IPS-18c (cell line): ENCODE results near the gene PARD3B.

ENCODE experiments used
- H3K4me3 ChIP-seq: 2 replicates; pipeline ENCODE4 v1.7.0; 2013; ENCODE audit warnings: low read depth, mild to moderate bottlenecking, low read length, moderate library complexity; ENCODE audit not compliant: insufficient read depth
- H3K9me3 ChIP-seq: one replicate; pipeline ENCODE4 v1.6.1; 2013; ENCODE audit warnings: mild to moderate bottlenecking, low read length, moderate library complexity; ENCODE audit not compliant: control insufficient read depth, insufficient read depth

Gene PARD3B

GRCh38 chr2:205078762-205079161 is 533.5 kb downstream of the PARD3B start:
- H3K4me3 ChIP-seq: no peak overlapping the region
- H3K9me3 ChIP-seq: no peaks in the 10 kb centered on the region

GRCh38 chr2:205079173-205079572 is 533.9 kb downstream of the PARD3B start:
- H3K4me3 ChIP-seq: no peak overlapping the region
- no peaks in the 10 kb centered on the region for H3K9me3 ChIP-seq

DNA sequence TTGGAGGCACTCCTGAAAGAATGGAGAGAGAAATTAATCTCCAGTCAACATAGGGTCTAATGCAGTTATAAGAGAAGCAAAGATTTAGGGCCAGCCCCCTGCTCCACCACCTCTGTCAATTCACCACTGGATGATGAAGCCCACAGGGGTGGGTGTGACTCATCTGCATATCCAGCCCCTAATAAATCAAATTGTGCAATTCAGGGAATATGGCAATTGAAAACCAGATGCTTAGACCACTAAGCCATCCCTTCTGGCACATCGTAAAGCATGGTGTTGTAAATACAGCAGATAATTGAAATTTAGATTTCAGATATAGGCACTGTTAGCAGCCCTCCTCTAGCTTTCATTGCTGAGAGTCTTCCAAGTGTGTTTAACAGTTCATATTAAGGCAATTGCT is 541.4 kb downstream of the PARD3B start:
- Histone ChIP-seq H3K9me3 (no peaks in the 10 kb centered on the region), H3K4me3 (no peak overlapping the region)

DNA sequence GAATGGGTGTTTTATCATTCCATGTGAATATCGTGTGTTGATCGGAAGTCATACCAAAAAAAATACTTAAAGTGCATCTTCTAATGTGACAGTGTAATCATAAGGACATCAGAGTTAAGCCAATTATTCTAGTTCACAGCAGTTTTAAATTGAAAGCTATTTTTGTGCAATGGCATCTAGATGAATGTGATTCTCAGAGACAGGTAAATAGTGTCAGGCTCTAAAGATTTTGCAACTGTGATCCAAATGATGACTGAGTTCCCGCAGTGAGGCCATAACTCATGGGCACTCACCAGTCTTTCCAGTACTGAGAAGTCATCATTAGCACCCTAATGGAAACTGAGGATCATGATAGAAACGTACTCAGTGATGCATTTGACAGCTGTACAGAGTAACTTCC is 542.6 kb downstream of the PARD3B start:
- Histone ChIP-seq H3K4me3 (no peak overlapping the region), H3K9me3 (no peaks in the 10 kb centered on the region)

- Histone ChIP-seq H3K4me3 (no peak overlapping the region), H3K9me3 (no peaks in the 10 kb centered on the region)
Measured at GRCh38 chr2:205089958-205090357, 544.7 kb downstream of the PARD3B start.

DNA sequence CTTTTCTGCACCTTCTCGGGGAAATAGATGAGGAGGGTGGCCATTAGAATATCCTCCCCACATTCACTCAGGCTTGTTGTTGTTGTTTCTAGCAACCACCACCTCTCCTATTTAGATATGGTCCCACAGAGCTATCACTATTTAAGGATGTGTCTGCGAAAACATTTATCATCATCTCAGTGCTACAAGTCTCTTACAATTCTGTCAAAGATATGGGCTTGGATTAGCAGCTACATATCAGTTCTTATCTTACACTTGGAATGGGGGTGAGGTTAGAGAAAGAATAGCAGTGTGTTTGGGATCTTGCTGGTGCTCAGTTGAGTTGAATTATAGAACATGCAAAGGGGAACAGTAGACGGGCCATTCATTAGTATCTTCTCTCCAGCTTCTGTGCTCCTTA is 546.1 kb downstream of the PARD3B start:
- no peak overlapping the region for H3K4me3 ChIP-seq
- no peaks in the 10 kb centered on the region for H3K9me3 ChIP-seq

DNA sequence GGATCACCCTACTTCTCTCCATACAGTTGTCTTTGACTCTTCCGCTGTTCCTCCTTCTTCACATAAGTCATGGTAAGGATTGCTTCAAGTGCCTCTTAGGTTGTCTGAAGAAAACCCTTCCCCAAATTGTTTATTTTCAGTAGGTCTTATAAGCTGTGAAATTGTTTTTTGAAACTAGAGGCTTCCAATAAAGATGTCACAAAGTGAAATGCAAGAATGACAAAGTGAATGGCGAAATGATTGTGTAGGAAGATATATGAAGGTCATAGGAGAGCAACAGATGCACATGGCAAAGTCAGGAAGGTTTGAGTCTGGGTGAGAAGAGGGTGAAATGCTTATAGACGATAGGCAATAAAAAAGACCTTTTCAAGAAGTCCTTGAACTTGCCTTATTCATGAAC is 548.8 kb downstream of the PARD3B start:
- Histone ChIP-seq H3K4me3 (no peak overlapping the region), H3K9me3 (no peaks in the 10 kb centered on the region)

GRCh38 chr2:205103699-205104098 is 558.4 kb downstream of the PARD3B start:
- Histone ChIP-seq H3K4me3 (no peak overlapping the region), H3K9me3 (no peaks in the 10 kb centered on the region)

DNA sequence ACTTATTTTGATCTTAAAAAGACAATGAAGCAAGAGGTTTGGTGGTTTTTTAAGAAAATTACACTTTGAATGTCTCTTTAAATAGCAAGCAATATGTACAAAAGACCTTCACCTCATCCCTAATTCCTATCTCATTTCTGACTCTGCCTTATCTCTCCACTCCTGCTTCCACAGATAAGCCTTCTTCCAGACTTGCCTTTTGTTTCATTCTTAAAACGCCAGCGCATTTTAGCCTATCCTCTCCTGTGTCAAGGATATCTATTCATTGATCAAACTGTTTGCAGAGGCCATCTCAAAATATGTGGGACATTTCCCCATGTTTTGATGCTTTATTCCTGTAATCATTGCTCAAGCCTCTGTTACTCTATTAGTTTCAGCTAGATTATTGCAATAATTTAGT is 562.5 kb downstream of the PARD3B start:
- H3K9me3 ChIP-seq: no peaks in the 10 kb centered on the region
- no peak overlapping the region for H3K4me3 ChIP-seq

DNA sequence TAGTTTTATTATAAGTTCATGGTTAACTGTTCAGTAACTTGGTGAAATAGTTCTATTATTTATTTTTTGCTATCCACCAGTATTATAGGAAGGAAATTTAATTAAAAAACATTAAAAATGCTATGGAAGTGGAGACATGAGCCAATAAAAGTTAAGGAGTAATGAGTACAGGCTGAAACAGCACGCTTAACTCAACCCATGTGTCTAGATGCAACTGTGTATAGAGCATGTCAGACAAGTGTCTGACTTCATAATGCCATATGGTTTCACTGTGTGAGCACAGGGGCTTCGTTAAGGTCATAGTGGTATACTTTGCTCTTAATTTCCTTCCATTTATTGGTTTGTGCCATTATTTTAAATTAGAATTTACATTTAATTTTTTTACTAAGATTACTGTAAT is 570.2 kb downstream of the PARD3B start:
- Histone ChIP-seq H3K4me3 (no peak overlapping the region), H3K9me3 (no peaks in the 10 kb centered on the region)

DNA sequence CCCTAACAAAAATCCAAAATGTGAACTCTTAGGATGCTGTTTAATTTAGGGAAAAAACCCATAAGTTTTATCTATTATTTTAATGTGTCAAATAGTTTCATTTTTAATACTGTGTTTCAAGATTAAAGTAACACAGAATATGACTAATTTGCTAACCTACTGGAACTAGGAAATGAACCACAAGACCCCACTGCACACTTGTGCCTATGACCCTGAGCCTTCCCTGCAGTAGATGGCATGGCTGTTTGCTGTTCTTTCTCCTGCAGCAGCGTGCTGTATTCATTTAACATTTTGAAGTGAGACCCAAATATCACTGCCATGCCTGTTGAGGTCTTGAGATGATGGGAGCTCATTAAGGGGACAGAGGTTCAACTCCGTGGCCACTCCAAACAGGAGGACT is 571.9 kb downstream of the PARD3B start:
- H3K4me3 ChIP-seq: no peak overlapping the region
- no peaks in the 10 kb centered on the region for H3K9me3 ChIP-seq

- H3K9me3 ChIP-seq: no peaks in the 10 kb centered on the region
Measured at GRCh38 chr2:205119136-205119535, 573.9 kb downstream of the PARD3B start.

DNA sequence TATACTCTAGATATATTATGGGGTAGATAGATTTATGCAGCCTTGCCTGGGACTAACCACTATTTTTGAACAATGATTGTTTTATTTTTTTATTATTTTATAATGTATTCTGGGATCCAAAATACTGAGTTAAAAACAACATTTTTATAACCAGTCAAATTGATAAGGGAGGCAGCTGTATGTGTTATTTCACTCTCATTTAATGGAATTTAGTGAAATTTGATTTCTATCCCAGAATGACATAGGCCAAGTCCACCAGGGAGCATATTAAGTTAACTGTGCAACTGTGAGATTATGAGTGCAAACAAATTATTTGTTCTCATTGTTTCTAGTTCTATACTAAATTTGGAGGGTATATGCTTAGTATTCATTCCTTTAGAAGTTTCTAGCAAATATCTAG is 583.5 kb downstream of the PARD3B start:
- H3K4me3 ChIP-seq: no peak overlapping the region

More at GRCh38 chr2:205119136-205119535, 573.9 kb downstream of the PARD3B start:
- H3K4me3 ChIP-seq: no peak overlapping the region

DNA sequence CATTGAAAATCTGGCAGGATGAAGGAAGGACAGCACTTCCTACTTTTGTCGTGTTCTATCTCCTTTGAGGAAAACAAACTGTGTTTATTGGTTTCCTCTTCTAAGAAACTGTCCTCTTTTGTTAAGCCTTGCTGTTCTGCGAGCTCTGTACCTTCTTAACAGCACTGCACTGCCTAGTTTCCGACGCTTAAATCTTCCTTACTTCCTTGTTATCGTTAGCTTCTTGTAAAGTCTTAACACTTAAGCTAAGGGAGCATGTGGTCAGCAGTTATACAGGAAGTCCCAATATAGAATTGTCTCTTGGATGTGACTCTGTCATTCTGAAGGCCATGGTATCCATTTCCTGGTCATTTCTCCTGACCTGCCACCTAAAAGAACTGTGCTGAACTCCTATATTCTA is 584.3 kb downstream of the PARD3B start:
- H3K4me3 ChIP-seq: no peak overlapping the region
- H3K9me3 ChIP-seq: no peaks in the 10 kb centered on the region

More for the DNA sequence above, 583.5 kb downstream of the PARD3B start:
- H3K9me3 ChIP-seq: no peaks in the 10 kb centered on the region

- H3K9me3 ChIP-seq: no peaks in the 10 kb centered on the region
- no peak overlapping the region for H3K4me3 ChIP-seq
Measured at GRCh38 chr2:205130111-205130829, 585.0 kb downstream of the PARD3B start.

GRCh38 chr2:205133544-205133943 is 588.3 kb downstream of the PARD3B start:
- no peak overlapping the region for H3K4me3 ChIP-seq
- no peaks in the 10 kb centered on the region for H3K9me3 ChIP-seq

DNA sequence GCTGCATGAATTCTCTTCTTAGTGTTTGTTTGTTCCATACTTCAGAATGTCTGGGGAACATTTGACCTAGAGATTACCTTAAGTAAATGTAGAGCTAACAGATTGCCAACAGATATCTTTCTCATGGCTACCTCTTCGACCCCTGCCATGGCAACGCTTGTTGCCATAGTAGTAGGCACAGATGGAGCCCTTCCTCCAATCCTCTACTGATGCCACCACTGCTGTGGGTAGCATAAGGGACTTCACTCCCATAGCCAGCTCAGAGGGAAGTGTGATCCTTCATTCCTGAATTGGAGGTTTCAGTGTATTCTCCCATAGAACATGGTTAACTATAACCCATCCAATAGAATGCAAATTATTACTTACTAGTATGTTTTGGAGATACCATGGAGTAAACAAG is 593.5 kb downstream of the PARD3B start:
- H3K9me3 ChIP-seq: no peaks in the 10 kb centered on the region
- H3K4me3 ChIP-seq: no peak overlapping the region

- Histone ChIP-seq H3K4me3 (no peak overlapping the region), H3K9me3 (no peaks in the 10 kb centered on the region)
Measured at GRCh38 chr2:205139822-205140463, 594.7 kb downstream of the PARD3B start.

- no peaks in the 10 kb centered on the region for H3K9me3 ChIP-seq
- no peak overlapping the region for H3K4me3 ChIP-seq
Measured at GRCh38 chr2:205141381-205141780, 596.1 kb downstream of the PARD3B start.
